Mucosa of descending colon (tissue), 3 donors: ENCODE data around the gene PADI2. TPM values are rescaled to one million over a fixed set of nuclear protein-coding genes. Genes with fewer than 3 reads are reported as not detected.
A peak's percentile ranks its signal among the peaks of the same experiment; 100 is the strongest.

ENCODE experiments used
- ATAC-seq: fragments of 200-7000 bp; cut with Tn5 transposase; one replicate; pipeline ENCODE4 v1.9.1; 2020; ENCODE audit warnings: mild to moderate bottlenecking, moderate library complexity
- DNase-seq, 3 donors: peaks; one replicate each; pipeline ENCODE4 v3.0.0-alpha.2; 2020
- H3K36me3 ChIP-seq: fragments of 200-600 bp; one replicate; pipeline ENCODE4 v1.8.0; 2021; ENCODE audit warnings: low read depth, mild to moderate bottlenecking
- H3K4me1 ChIP-seq: fragments of 200-600 bp; one replicate; pipeline ENCODE4 v1.8.0; 2021; ENCODE audit warnings: low read depth, mild to moderate bottlenecking
- H3K4me3 ChIP-seq: fragments of 200-600 bp; one replicate; pipeline ENCODE4 v1.8.0; 2021; ENCODE audit warnings: mild to moderate bottlenecking
- H3K9me3 ChIP-seq: fragments of 200-600 bp; one replicate; pipeline ENCODE4 v1.8.0; 2021; ENCODE audit warnings: mild to moderate bottlenecking
- CTCF ChIP-seq: fragments of 200-600 bp; IDR thresholded peaks from one replicate; pipeline ENCODE4 v1.8.0; 2022; ENCODE audit warnings: antibody characterized with exemption, mild to moderate bottlenecking
- intact Hi-C, 2 donors: fragments of 100-400 bp; cut with DNase I in 1 of 2; cut with micrococcal nuclease in 1 of 2; formaldehyde crosslinking; loops; one replicate each; pipeline versions ENCODE4 v1.11.0 to v1.11.1; 2022; cut with DNase I, micrococcal nuclease
- total RNA-seq, 3 donors: library from RNA; stranded (reverse); fragmentation: NEBNext Ultra II Directional in 2 of 3; extraction: Animal tissue kit (Norgen Biotek cat#: 25700) in 2 of 3; gene quantifications; one replicate each; pipeline versions ENCODE4 v1.2.1 to v1.2.4, GENCODE V29; 2021 to 2023
- donor health status: DM: no; HTN: no; CAD: no; lungs with moderate emphysema.
- donor health status: DM: no; HTN: no; CAD: no.
- donor health status: DM: no; HTN: yes; CAD: no.

PADI2 gene
- total RNA-seq, 3 donors from 2014 or later: 105 to 398 (median 163) TPM

GRCh38 chr1:17101261-17101660 is 18.0 kb downstream of the PADI2 start:
- DNase-seq (no peak), ATAC-seq (no peak)
- Histone ChIP-seq H3K9me3 (no peaks in the 10 kb centered on the region), H3K4me1 (no peaks in the 10 kb centered on the region), H3K36me3 (no peaks in the 10 kb centered on the region), H3K4me3 (no peak overlapping the region)
- no peak for TF ChIP-seq CTCF
- intact Hi-C loops: no loop called here

GRCh38 chr1:17099616-17100340 is 19.5 kb downstream of the PADI2 start:
- intact Hi-C loops: no loop called here
- DNase-seq (no peak), ATAC-seq (no peak)
- no peaks in the 10 kb centered on the region for H3K9me3 ChIP-seq
- H3K4me3 ChIP-seq: no peak overlapping the region
- H3K36me3 ChIP-seq: no peaks in the 10 kb centered on the region
- H3K4me1 ChIP-seq: no peaks in the 10 kb centered on the region
- TF ChIP-seq CTCF: no peak

- no peaks in the 10 kb centered on the region for H3K4me1 ChIP-seq
- ATAC-seq (no peak), DNase-seq (no peak)
- intact Hi-C loops: no loop called here
- H3K4me3 ChIP-seq: no peak overlapping the region
- no peaks in the 10 kb centered on the region for H3K9me3 ChIP-seq
- no peaks in the 10 kb centered on the region for H3K36me3 ChIP-seq
- no peak for TF ChIP-seq CTCF
Observed at GRCh38 chr1:17098446-17099317, 20.6 kb downstream of the PADI2 start.

GRCh38 chr1:17097787-17098186 is 21.5 kb downstream of the PADI2 start:
- H3K9me3 ChIP-seq: no peaks in the 10 kb centered on the region
- DNase-seq (no peak), ATAC-seq (peak; percentile 82)
- TF ChIP-seq CTCF: no peak
- H3K4me1 ChIP-seq: no peaks in the 10 kb centered on the region
- H3K36me3 ChIP-seq: no peaks in the 10 kb centered on the region
- no peak overlapping the region for H3K4me3 ChIP-seq
- intact Hi-C loops: no loop called here

- Histone ChIP-seq H3K36me3 (peaks cover under 1% of the 10 kb centered on the region), H3K4me3 (no peak overlapping the region), H3K4me1 (no peaks in the 10 kb centered on the region), H3K9me3 (no peaks in the 10 kb centered on the region)
- ATAC-seq: peak; percentile 32
- DNase-seq: no peak
- intact Hi-C loops: no loop called here
- TF ChIP-seq CTCF: no peak
Observed at GRCh38 chr1:17097147-17097546, 22.1 kb downstream of the PADI2 start.
